ENCODE measurements around the gene SNX20. TPM values are rescaled to one million over a fixed set of nuclear protein-coding genes. Genes with fewer than 3 reads are reported as not detected.

The SNX20 gene
- total and polyA plus RNA-seq, 2 donors from 2014 or later = 0.67 to 6.2 TPM

DNA sequence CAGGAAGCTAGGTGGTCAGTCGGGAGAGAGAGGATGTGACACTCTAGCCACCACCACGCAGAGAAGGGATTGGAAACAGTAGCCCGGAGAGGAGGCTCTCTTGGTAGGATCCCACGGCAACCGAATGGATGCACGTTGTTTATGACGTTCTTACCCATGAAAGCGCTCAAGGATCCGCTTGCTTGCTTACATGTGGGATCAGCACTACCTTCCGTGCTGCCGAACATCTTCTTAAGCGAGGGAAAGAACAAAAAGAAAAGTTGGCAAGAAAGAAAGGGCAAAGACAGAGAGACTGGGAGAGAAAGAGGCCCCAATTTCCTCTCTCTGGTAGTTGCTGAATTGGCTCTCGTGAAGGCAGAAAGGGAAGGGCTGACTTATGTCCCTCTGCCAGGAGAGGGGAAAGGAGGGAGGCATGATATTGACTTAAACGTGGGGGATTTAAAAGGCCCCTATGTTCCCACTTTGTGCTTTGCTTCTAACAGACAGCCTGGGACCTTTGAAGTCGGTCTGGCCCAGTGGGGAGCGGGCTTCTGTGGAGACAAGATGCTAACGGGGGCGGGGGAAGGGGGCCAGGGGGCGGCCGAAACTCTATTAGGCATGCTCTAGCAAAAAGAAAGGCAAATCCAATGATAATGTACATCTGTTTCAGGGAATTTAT lies 35.4 kb downstream of the SNX20 start:
- intact Hi-C loops (cut with DNase I) = no loop called here
- DNase-seq = peak in 3 of 5 donors; percentile 40 to 82 (median 48)
- H3K27ac ChIP-seq (ENCODE audit: low read depth in 2 of 2, low read length in 2 of 2) = no peak overlapping the region
- no peaks in the 10 kb centered on the region for H3K4me1 ChIP-seq (ENCODE audit: control insufficient read depth in 2 of 3, insufficient read depth in 2 of 3, low read depth in 1 of 3, low read length in 3 of 3)
- TF ChIP-seq CTCF (IDR thresholded peaks at IDR 0.05; ENCODE audit: borderline replicate concordance, extremely low read depth, insufficient read depth) = no peak
- no peak overlapping the region for H3K4me3 ChIP-seq (ENCODE audit: low read length in 3 of 3)
- peaks cover 0 to 2% (median 0%) of the 10 kb centered on the region in 3 donors for H3K9me3 ChIP-seq (ENCODE audit: control insufficient read depth in 2 of 3, insufficient read depth in 1 of 3, low read length in 3 of 3)
- H3K9ac ChIP-seq (ENCODE audit: low read length in 3 of 3) = no peak overlapping the region
- FAIRE-seq = no peak
- no peaks in the 10 kb centered on the region for H3K36me3 ChIP-seq (ENCODE audit: control insufficient read depth in 2 of 3, insufficient read depth in 3 of 3, low read length in 3 of 3)
- H3K27me3 ChIP-seq (ENCODE audit: control insufficient read depth, insufficient read depth, low read length) = no peaks in the 10 kb centered on the region

DNA sequence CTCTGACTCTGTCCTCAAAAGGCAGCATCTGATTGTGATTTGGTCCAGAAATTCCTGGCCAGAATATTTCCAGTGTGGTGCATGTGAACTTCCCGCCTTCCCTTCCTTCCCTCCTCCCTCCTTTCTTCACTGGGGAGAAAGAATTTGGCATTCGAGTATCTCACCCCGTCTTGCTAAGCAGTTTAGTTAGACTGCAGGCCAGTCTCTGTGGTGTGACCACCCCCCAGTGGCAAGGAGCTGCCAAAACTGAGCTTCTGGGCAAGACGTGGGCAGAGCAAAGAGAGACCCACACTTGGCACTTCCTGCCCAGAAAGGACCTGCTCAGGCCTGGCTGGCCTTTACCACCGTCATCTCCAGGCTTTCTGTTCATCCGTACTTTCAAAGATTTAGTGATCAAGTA lies 36.4 kb downstream of the SNX20 start:
- H3K4me1 ChIP-seq (ENCODE audit: control insufficient read depth in 2 of 3, insufficient read depth in 2 of 3, low read depth in 1 of 3, low read length in 3 of 3) = no peaks in the 10 kb centered on the region
- intact Hi-C loops (cut with DNase I) = no loop called here
- peaks cover 0 to 2% (median 0%) of the 10 kb centered on the region in 3 donors for H3K9me3 ChIP-seq (ENCODE audit: control insufficient read depth in 2 of 3, insufficient read depth in 1 of 3, low read length in 3 of 3)
- no peak overlapping the region for H3K4me3 ChIP-seq (ENCODE audit: low read length in 3 of 3)
- peak in 1 of 5 donors; percentile 58 for DNase-seq
- FAIRE-seq = no peak
- peak; percentile 18 for TF ChIP-seq CTCF (IDR thresholded peaks at IDR 0.05; ENCODE audit: borderline replicate concordance, extremely low read depth, insufficient read depth)
- no peak overlapping the region for H3K27ac ChIP-seq (ENCODE audit: low read depth in 2 of 2, low read length in 2 of 2)
- H3K27me3 ChIP-seq (ENCODE audit: control insufficient read depth, insufficient read depth, low read length) = no peaks in the 10 kb centered on the region
- no peaks in the 10 kb centered on the region for H3K36me3 ChIP-seq (ENCODE audit: control insufficient read depth in 2 of 3, insufficient read depth in 3 of 3, low read length in 3 of 3)
- no peak overlapping the region for H3K9ac ChIP-seq (ENCODE audit: low read length in 3 of 3)

DNA sequence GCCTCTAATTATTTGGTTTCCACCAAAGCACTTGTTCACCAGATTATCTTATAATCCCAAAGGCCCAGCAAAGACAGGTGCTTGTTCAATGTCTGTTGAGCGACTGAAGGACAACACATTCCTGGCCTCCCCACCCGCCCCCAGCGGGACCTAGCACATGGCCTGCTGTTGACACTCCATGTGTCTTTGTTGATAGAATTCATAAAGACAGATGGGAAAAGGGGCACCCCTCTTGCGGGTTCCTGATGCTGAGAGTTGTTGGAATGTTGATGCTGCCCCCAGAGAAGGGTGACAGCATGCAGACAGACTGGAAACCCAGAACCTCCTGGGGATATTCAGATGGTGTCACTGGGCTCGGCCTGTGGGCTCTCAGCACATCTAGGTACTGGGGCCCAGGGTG lies 36.9 kb downstream of the SNX20 start:
- intact Hi-C loops (cut with DNase I) = no loop called here

More for the DNA sequence above, 36.9 kb downstream of the SNX20 start:
- Histone ChIP-seq H3K9ac (ENCODE audit: low read length in 3 of 3) (no peak overlapping the region), H3K36me3 (ENCODE audit: control insufficient read depth in 2 of 3, insufficient read depth in 3 of 3, low read length in 3 of 3) (no peaks in the 10 kb centered on the region), H3K9me3 (ENCODE audit: control insufficient read depth in 2 of 3, insufficient read depth in 1 of 3, low read length in 3 of 3) (peaks cover 0 to 2% (median 0%) of the 10 kb centered on the region in 3 donors), H3K27ac (ENCODE audit: low read depth in 2 of 2, low read length in 2 of 2) (no peak overlapping the region), H3K27me3 (ENCODE audit: control insufficient read depth, insufficient read depth, low read length) (no peaks in the 10 kb centered on the region), H3K4me1 (ENCODE audit: control insufficient read depth in 2 of 3, insufficient read depth in 2 of 3, low read depth in 1 of 3, low read length in 3 of 3) (no peaks in the 10 kb centered on the region), H3K4me3 (ENCODE audit: low read length in 3 of 3) (no peak overlapping the region)
- no peak for FAIRE-seq
- no peak for DNase-seq
- no peak for TF ChIP-seq CTCF (IDR thresholded peaks at IDR 0.05; ENCODE audit: borderline replicate concordance, extremely low read depth, insufficient read depth)
